Subcutaneous abdominal adipose tissue (tissue), 5 donors: ENCODE results near the gene SLC22A23.

Experiments used
- H3K27ac ChIP-seq: one replicate; pipeline ENCODE4 v1.7.0; 2013; ENCODE audit warnings: low read depth, mild to moderate bottlenecking, inconsistent platforms, low read length, moderate library complexity
- H3K27me3 ChIP-seq, 5 donors: one replicate each; pipeline ENCODE4 v1.7.0; 2013; ENCODE audit warnings: low read length in 5 of 5, inconsistent platforms in 1 of 5; ENCODE audit not compliant: control insufficient read depth in 5 of 5, insufficient read depth in 4 of 5
- H3K36me3 ChIP-seq, 5 donors: one replicate each; pipeline ENCODE4 v1.7.0; 2013; ENCODE audit warnings: low read length in 5 of 5; ENCODE audit not compliant: control insufficient read depth in 5 of 5, insufficient read depth in 5 of 5
- H3K4me1 ChIP-seq, 5 donors: one replicate each; pipeline ENCODE4 v1.7.0; 2013; ENCODE audit warnings: low read length in 5 of 5, mild to moderate bottlenecking in 3 of 5, moderate library complexity in 1 of 5; ENCODE audit not compliant: control insufficient read depth in 5 of 5, insufficient read depth in 5 of 5
- H3K4me3 ChIP-seq, 5 donors: one replicate each; pipeline ENCODE4 v1.7.0; 2013; ENCODE audit warnings: low read length in 5 of 5, low read depth in 1 of 5
- H3K9ac ChIP-seq, 5 donors: one replicate each; pipeline ENCODE4 v1.7.0; 2013; ENCODE audit warnings: low read length in 5 of 5, mild to moderate bottlenecking in 4 of 5, moderate library complexity in 3 of 5
- H3K9me3 ChIP-seq, 5 donors: one replicate each; pipeline ENCODE4 v1.7.0; 2013; ENCODE audit warnings: low read length in 5 of 5; ENCODE audit not compliant: control insufficient read depth in 5 of 5
- donor health status: healthy.
- donor health status: healthy.
- donor health status: healthy.
- donor health status: healthy.
- donor health status: healthy.

Gene SLC22A23

DNA sequence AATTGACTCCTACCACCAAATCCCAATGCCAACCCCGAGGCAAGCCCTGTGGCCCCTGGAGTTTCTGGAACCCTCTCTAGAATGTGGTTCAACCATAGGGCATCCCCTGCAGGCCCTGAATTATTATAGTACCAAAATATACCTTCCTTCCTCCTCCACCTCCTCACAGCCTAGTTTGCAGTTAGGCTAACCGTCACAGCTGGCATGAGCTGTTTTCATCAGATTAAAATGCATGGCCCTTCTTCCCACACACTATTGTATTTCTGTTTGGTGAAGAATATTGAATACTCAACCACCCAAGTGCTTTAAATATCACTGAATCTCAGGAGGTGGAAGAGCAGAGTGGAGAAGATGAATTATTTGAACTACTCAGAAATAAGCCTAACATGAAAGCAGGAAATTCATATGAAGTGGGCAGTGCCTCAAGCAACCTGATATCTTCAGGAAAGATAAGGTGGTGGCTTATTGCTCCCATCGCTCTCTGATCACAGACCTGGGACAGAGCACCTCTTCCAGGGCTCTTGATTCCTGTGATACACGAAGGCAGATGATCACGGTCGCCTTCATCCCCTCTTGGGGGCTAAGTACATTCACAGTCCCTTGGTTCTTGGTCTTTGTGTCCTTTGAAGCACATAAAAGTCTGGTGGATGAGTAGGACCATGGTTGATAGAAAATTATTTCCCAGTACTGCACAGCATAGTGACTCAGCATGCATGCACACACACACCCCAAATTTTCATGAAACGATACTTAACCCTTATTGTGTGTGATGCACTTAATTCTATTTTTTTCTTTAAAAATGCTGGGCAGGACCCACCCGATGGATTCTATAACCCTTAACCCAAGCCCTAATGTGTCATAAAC is 107.2 kb downstream of the SLC22A23 start:
- no peaks in the 10 kb centered on the region for H3K9me3 ChIP-seq
- no peak overlapping the region for H3K4me3 ChIP-seq
- H3K27ac ChIP-seq = no peak overlapping the region
- no peaks in the 10 kb centered on the region for H3K36me3 ChIP-seq
- H3K27me3 ChIP-seq = no peaks in the 10 kb centered on the region
- H3K9ac ChIP-seq = no peak overlapping the region
- peaks cover 0 to 33% (median 22%) of the 10 kb centered on the region in 5 donors for H3K4me1 ChIP-seq

DNA sequence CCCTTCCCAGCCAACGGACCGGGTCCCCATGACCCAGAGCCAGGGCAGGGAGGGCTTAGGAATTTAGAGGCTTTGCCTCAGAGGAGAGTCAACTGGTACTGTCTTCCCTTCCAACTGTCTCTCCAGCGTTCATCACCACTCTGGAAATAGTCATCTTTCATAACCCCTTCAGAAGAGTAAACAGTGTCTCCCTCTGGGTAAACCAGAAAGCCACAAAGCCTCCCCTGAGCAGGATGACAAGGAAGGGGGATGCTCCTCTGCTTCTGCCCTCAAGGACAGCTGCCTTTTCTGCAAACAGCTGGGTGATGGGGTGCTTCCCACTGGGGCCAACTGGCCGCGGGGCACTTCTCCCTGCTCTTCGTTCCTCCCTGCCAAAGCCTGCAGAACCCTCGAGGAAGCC is 108.0 kb downstream of the SLC22A23 start:
- peaks cover 0 to 35% (median 23%) of the 10 kb centered on the region in 5 donors for H3K4me1 ChIP-seq
- no peaks in the 10 kb centered on the region for H3K27me3 ChIP-seq
- no peak overlapping the region for H3K27ac ChIP-seq
- no peak overlapping the region for H3K9ac ChIP-seq
- no peaks in the 10 kb centered on the region for H3K9me3 ChIP-seq
- no peak overlapping the region for H3K4me3 ChIP-seq
- H3K36me3 ChIP-seq = no peaks in the 10 kb centered on the region

DNA sequence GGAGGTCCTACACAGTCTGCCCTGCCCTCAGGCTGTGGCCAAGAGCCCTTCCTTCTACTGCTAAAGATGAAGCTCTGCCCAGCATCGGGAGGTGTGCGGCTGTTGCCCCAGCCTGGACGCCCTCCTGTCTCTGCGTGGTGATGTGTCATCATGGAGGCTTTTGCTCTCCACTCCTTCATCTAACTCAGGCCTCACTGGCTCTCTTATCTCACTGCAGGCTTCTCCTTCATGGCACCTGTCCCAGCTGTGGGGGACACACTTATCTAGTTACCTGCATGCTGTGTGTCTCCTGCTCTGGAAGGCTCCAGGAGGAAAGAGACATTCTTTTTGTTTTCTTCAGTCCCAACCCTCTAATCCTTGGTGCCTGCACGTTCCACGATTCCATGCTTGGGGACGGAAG is 109.0 kb downstream of the SLC22A23 start:
- Histone ChIP-seq H3K36me3 (no peaks in the 10 kb centered on the region), H3K4me1 (peaks cover 0 to 36% (median 21%) of the 10 kb centered on the region in 5 donors), H3K27me3 (no peaks in the 10 kb centered on the region), H3K9ac (no peak overlapping the region), H3K27ac (no peak overlapping the region), H3K9me3 (no peaks in the 10 kb centered on the region), H3K4me3 (no peak overlapping the region)

DNA sequence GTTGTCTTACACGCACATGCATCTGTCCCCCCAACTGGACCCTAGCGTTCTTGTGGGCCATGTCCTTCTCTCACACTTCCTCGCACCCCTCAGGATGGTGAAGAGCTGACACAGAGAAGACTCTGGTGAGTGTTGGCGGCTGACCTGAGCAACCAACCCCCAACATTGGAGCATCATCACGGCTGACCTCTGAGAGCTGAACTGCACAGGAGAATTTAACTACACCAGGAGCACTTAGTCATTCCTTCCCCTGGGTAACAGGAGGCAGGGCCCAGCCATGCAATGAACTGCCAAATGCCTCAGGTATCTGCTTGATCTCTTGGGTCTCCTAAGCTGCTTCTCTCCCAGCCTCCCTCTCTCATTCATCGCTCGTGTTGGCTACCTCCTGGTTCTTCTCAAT is 109.6 kb downstream of the SLC22A23 start:
- Histone ChIP-seq H3K27me3 (no peaks in the 10 kb centered on the region), H3K4me1 (peaks cover 0 to 40% (median 27%) of the 10 kb centered on the region in 5 donors), H3K9ac (no peak overlapping the region), H3K27ac (no peak overlapping the region), H3K9me3 (no peaks in the 10 kb centered on the region), H3K4me3 (no peak overlapping the region), H3K36me3 (no peaks in the 10 kb centered on the region)

DNA sequence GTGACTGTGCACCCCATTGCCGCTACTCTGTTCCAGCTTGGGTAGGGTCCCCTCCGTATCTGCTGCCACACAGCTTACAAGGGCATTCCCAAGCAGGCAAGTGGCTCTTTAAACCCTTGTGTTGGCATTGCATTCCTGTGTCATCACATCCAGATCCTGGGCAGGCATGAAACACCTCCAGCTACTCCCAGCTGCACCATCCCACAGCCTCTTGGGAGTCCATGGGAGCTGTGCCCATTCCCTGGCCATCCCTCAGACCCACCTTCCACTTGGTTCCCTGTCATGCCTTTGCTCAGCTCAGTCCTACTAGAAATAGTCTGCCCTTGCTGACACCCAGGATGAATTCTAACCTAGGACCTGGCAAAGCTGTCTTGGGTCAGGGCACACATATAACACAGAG is 110.4 kb downstream of the SLC22A23 start:
- Histone ChIP-seq H3K27ac (no peak overlapping the region), H3K4me1 (peaks cover 2 to 42% (median 34%) of the 10 kb centered on the region in 5 donors), H3K9ac (no peak overlapping the region)

DNA sequence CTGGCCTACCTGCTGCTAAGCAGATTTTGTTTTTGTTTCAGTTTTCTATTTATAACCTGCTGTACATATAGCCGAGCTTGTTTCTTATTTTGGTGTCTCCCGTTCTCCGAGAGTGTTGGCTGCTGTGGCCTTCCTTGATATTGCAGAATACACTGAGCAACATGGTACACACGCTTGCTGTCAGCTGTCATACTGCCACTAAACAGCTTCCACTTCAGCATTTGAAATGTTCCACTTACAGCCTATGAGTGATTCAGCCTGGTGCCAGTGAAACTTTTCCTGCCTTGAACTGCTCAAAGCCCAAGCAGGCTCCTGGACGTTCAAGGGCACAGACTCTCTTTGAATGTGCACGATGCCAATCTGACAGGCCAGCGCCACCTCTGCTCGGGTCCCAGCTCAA is 111.0 kb downstream of the SLC22A23 start:
- H3K9ac ChIP-seq = no peak overlapping the region
- H3K4me3 ChIP-seq = no peak overlapping the region
- H3K27me3 ChIP-seq = no peaks in the 10 kb centered on the region
- H3K9me3 ChIP-seq = no peaks in the 10 kb centered on the region
- H3K4me1 ChIP-seq = peaks cover 6 to 41% (median 37%) of the 10 kb centered on the region in 5 donors
- H3K36me3 ChIP-seq = no peaks in the 10 kb centered on the region
- no peak overlapping the region for H3K27ac ChIP-seq

More for the DNA sequence above, 110.4 kb downstream of the SLC22A23 start:
- Histone ChIP-seq H3K4me3 (no peak overlapping the region), H3K9me3 (no peaks in the 10 kb centered on the region), H3K36me3 (no peaks in the 10 kb centered on the region), H3K27me3 (no peaks in the 10 kb centered on the region)

DNA sequence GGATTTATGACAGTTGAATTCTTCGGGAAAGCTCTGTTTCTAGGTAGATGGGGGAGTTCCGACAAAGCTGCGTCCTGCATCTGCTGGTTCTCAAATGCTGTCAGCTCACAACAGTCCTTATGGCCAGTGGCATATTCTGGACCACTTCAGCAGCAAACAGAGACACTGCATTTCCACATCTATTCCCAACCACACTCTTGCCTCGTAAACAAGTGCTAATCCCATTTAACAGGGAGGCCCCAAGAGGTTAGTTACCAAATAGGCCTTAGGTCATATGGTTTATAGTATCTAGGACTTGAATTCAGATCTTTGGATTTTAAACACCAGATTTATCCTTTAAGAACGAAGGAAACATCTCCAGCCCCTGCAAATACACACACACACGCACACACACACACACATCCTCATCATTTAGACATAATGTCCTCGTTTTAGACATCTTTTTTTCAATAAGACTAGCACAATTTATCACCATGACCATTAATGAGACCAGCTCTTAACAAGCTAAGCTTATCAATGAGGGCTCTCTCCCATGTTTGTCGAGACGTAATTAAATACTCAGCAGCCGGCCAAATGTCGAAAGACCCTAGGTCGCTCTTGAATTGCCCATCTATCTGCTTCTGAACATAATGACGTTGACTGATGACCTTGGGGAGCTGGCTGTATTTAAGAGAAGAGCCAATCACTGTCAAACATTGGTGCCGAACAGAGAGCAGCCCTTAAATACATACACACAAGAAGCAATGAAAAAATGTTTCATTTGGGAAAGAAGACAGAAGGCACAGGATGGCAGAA is 113.6 kb downstream of the SLC22A23 start:
- Histone ChIP-seq H3K36me3 (no peaks in the 10 kb centered on the region), H3K4me3 (no peak overlapping the region), H3K9me3 (no peaks in the 10 kb centered on the region), H3K4me1 (peaks cover 15 to 57% (median 47%) of the 10 kb centered on the region in 5 donors), H3K27ac (no peak overlapping the region), H3K27me3 (no peaks in the 10 kb centered on the region), H3K9ac (peak overlapping the region in 1 of 5 donors; percentile 13)

DNA sequence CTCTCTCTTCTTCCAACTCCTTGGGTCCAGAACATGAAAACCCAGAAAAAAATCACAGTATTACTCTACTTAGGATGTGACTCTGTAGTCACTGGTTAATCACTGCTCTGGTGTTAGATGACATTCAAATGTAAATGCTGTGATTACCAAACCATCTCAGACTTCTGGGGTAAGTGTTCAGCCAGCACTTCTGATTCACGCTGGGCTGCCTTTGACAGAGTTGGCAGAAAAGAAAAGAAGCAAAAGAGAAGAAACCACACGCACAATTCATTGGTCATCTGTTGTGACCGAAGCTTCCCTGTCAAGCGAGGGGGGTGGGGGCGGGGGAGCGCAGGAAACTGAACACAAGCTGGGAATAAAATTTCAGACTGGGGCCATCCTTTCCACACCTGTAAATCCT is 115.4 kb downstream of the SLC22A23 start:
- Histone ChIP-seq H3K4me3 (no peak overlapping the region), H3K36me3 (no peaks in the 10 kb centered on the region), H3K27me3 (no peaks in the 10 kb centered on the region), H3K9me3 (no peaks in the 10 kb centered on the region), H3K4me1 (peaks cover 15 to 72% (median 62%) of the 10 kb centered on the region in 5 donors), H3K9ac (peak overlapping the region in 4 of 5 donors; percentile 27 to 79 (median 70)), H3K27ac (peak overlapping the region; percentile 95)

DNA sequence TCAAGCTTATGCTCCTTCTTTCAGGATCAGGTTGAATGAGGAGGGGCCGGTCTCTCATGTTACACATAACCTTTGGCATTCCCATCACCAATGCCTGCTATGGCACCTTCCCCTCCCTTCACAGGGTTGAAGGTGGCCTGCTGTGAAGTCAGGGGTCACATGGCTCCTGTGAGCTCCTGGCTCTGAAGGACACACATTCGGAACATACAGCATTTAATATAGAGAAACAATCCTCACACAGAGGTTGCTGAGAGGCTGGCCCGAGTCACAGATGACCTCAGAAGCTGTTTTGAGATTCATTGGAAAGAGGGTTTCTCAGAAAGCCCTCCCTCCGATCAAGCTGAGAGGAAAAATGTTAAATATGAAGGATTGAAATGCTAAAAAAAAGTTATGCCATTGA is 116.0 kb downstream of the SLC22A23 start:
- Histone ChIP-seq H3K4me3 (no peak overlapping the region), H3K27ac (peak overlapping the region; percentile 95), H3K9me3 (no peaks in the 10 kb centered on the region), H3K36me3 (no peaks in the 10 kb centered on the region), H3K4me1 (peaks cover 15 to 74% (median 61%) of the 10 kb centered on the region in 5 donors), H3K9ac (peak overlapping the region in 4 of 5 donors; percentile 27 to 79 (median 70)), H3K27me3 (no peaks in the 10 kb centered on the region)

DNA sequence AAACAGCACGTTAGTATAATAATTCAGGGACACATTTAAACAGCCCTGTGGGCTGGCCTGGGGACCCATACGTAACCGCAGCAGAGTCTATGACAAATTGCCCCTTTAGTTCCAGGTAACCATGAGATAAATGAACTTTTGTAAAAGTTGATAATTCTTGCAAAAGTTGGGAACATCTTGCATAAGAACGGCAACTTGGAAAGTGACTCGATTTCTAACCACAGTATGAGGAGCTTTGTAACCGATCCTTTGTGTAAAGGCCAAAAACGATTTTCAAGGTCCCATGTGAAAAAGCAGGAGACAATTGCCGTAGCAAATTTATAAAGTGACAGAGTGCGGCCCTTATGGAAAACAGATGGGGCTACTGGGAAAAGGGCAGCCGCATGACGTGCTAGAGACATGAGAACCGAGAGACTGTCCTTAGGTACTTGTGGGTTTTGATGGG is 116.5 kb downstream of the SLC22A23 start:
- H3K4me1 ChIP-seq = peaks cover 15 to 75% (median 62%) of the 10 kb centered on the region in 5 donors
- H3K9ac ChIP-seq = peak overlapping the region in 4 of 5 donors; percentile 27 to 79 (median 70)
- peak overlapping the region; percentile 95 for H3K27ac ChIP-seq

More for the DNA sequence above, 116.5 kb downstream of the SLC22A23 start:
- Histone ChIP-seq H3K27me3 (no peaks in the 10 kb centered on the region), H3K9me3 (no peaks in the 10 kb centered on the region), H3K36me3 (no peaks in the 10 kb centered on the region), H3K4me3 (no peak overlapping the region)
